ENCODE measurements around the gene FST. TPM values are rescaled to one million over a fixed set of nuclear protein-coding genes. Genes with fewer than 3 reads are reported as not detected.

FST gene
- total RNA-seq, 3 donors from 2014 or later (not counting 1 experiment from before 2014, with no cell fraction given), result not detected

- H3K4me3 ChIP-seq (ENCODE audit: low read length), result no peak overlapping the region
- H3K4me3 Mint-ChIP-seq, result no peak overlapping the region
- no peaks in the 10 kb centered on the region for H3K4me1 ChIP-seq (ENCODE audit: control insufficient read depth, insufficient read depth, low read length)
- no peak for TF ChIP-seq CTCF (IDR thresholded peaks at IDR 0.05)
- H3K9me3 Mint-ChIP-seq, result peaks cover 0 to 2% of the 10 kb centered on the region in 2 donors
- no peaks in the 10 kb centered on the region for H3K36me3 Mint-ChIP-seq
- H3K27ac Mint-ChIP-seq, result no peak overlapping the region
- intact Hi-C loops (cut with micrococcal nuclease), result no loop called here
- no peaks in the 10 kb centered on the region for H3K9me3 ChIP-seq (ENCODE audit: control insufficient read depth, insufficient read depth, low read length)
- no peak for DNase-seq
- peaks cover 3% of the 10 kb centered on the region for H3K27me3 ChIP-seq (ENCODE audit: control insufficient read depth, insufficient read depth, low read length)
- no peaks in the 10 kb centered on the region for H3K4me1 Mint-ChIP-seq
- WGBS (ENCODE audit: insufficient coverage), result 62% methylated on average over 1 of the region's 1 CpG
- peaks cover 10 to 32% of the 10 kb centered on the region in 2 donors for H3K27me3 Mint-ChIP-seq (ENCODE audit: low read depth in 2 of 2)
- no peak overlapping the region for H3K27ac ChIP-seq (ENCODE audit: low read length)
- no peak for ATAC-seq
- H3K36me3 ChIP-seq (ENCODE audit: control insufficient read depth, insufficient read depth, low read length), result no peaks in the 10 kb centered on the region
These were observed 26.3 kb upstream of the FST start for GRCh38 chr5:53453898-53454718.

- TF ChIP-seq CTCF (IDR thresholded peaks at IDR 0.05), result no peak
- no peak for ATAC-seq
- intact Hi-C loops (cut with micrococcal nuclease), result no loop called here
- no peak overlapping the region for H3K4me3 Mint-ChIP-seq
- no CpG with 5 or more reads among the region's 1 CpG for WGBS (ENCODE audit: insufficient coverage)
- Histone ChIP-seq H3K9me3 (ENCODE audit: control insufficient read depth, insufficient read depth, low read length) (no peaks in the 10 kb centered on the region), H3K4me3 (ENCODE audit: low read length) (no peak overlapping the region), H3K36me3 (ENCODE audit: control insufficient read depth, insufficient read depth, low read length) (no peaks in the 10 kb centered on the region), H3K27ac (ENCODE audit: low read length) (no peak overlapping the region), H3K27me3 (ENCODE audit: control insufficient read depth, insufficient read depth, low read length) (peaks cover 3% of the 10 kb centered on the region), H3K4me1 (ENCODE audit: control insufficient read depth, insufficient read depth, low read length) (no peaks in the 10 kb centered on the region)
- no peaks in the 10 kb centered on the region for H3K4me1 Mint-ChIP-seq
- peaks cover 11 to 32% of the 10 kb centered on the region in 2 donors for H3K27me3 Mint-ChIP-seq (ENCODE audit: low read depth in 2 of 2)
- no peak for DNase-seq
- peaks cover 0 to 2% of the 10 kb centered on the region in 2 donors for H3K9me3 Mint-ChIP-seq
- H3K27ac Mint-ChIP-seq, result no peak overlapping the region
- H3K36me3 Mint-ChIP-seq, result no peaks in the 10 kb centered on the region
These were observed 25.8 kb upstream of the FST start for GRCh38 chr5:53454719-53455000.

GRCh38 chr5:53456366-53456765, 24.1 kb upstream of the FST start:
- no peak overlapping the region for H3K27ac Mint-ChIP-seq
- H3K9me3 Mint-ChIP-seq, result no peaks in the 10 kb centered on the region
- no peaks in the 10 kb centered on the region for H3K4me1 ChIP-seq (ENCODE audit: control insufficient read depth, insufficient read depth, low read length)
- peaks cover 3% of the 10 kb centered on the region for H3K27me3 ChIP-seq (ENCODE audit: control insufficient read depth, insufficient read depth, low read length)
- intact Hi-C loops (cut with micrococcal nuclease), result no loop called here
- DNase-seq (no peak), ATAC-seq (no peak)
- H3K27me3 Mint-ChIP-seq (ENCODE audit: low read depth in 2 of 2), result peaks cover 9 to 22% of the 10 kb centered on the region in 2 donors
- H3K36me3 ChIP-seq (ENCODE audit: control insufficient read depth, insufficient read depth, low read length), result no peaks in the 10 kb centered on the region
- WGBS (ENCODE audit: insufficient coverage), result 85% methylated on average over 2 of the region's 2 CpGs
- no peak for TF ChIP-seq CTCF (IDR thresholded peaks at IDR 0.05)
- H3K4me1 Mint-ChIP-seq, result no peaks in the 10 kb centered on the region
- H3K9me3 ChIP-seq (ENCODE audit: control insufficient read depth, insufficient read depth, low read length), result no peaks in the 10 kb centered on the region
- H3K4me3 ChIP-seq (ENCODE audit: low read length), result no peak overlapping the region
- no peaks in the 10 kb centered on the region for H3K36me3 Mint-ChIP-seq
- no peak overlapping the region for H3K27ac ChIP-seq (ENCODE audit: low read length)
- H3K4me3 Mint-ChIP-seq, result no peak overlapping the region

All from natural killer cell (primary cell).